ENCODE data around the gene RNF212.

RNF212 gene

DNA sequence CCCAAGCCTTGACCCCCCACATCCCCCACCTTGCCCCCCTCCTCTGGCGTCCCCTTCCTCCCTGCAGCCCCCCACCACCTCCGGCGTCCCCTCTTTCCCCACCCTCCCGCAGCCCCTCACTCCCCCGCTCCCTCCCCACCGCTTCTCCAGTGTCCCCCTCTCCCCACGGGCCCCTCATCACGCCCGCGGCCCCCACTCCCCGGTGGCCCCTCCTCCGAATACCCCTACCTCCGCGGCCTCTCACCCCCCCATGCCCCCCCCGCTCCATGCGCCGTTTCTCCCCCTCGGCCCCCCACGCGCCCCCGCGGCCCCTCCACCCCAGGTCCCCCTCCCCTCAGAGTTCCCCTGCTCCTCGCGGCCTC is 562 bp downstream of the RNF212 start:
- no peak for DNase-seq

DNA sequence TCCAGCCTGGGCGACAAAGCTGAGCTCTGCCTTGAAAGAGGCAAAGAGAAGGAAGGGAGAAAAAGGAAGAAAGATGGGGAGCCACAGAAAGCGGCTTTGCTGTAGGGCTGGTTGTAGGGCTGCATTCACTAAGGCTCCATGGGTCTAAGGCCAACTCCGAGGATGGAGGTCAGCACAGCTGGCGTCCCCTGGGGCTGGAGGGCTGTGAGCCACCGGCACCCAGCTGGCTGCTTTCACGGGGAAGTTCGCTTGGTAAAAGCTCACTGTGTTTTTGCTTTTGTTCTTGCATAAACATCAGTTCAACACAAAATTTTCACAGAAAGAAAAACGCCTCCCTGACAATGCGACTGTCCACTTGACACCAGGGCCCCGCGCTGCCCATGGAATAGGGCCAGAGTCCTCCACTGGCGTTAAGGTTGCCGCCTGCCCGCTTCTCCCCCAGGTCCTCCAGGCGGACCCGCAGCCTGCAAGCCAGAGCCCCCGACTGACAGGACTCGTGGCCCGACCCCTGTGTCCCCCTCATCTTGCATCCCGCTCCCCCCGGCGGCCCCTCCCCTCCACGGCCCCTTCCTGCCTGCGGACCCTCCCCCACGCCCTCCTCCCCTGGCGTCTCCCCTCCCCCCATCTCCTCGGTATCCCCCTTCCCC is 1.1 kb downstream of the RNF212 start:
- no peak for DNase-seq

DNA sequence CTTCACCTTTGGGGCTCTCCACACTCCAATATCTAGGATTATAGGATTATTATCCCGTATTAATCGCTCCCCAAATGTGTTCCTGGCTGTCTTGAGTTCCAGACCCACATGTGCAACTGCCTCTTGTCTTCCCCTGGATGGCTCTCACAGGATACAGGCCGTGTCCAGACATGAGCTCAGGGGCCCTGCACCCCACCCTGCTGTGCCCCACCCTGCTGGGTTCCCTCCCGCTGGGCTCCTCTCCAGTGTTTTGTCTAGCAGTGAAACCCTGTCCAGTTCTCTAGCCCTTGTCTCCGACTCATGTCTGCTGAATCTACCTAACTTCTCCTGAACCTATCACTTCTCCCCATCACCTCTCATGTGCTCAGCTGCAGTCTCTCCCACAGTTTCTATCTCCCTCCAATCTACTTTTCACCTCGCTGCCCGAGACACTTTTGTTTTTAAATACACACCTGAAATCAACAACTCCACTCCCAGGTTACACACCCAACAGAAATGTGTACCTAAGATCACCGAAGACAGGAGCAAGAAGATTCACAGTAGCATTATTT is 2.0 kb downstream of the RNF212 start:
- DNase-seq = no peak

DNA sequence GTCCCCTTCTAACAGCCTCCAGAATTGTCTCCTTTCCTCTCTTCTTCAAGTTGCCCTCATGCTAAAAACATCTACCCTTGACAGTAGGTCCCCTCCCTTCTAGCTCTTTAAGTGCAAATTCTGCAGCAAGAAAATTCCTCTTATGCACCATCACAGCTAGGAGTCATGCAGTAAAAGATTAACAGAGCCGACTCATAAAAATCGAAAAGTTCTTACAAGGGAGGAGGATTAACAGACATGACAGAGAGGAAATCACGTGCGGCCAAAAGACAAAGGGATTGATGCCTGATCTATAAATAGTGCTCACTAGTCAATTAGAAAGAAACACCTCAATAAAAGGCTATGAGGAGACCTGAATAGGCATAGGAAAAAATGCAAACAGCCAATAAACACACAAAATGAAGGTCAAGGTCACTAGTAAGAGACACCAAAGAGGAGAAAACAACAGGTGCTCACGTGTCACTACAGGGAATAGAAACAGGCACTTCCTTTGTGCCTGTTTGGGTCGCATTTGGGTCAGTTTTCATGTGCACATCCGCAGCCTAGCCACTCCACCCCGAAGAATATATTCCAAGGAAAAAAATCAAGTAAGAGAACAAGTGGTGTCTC is 3.4 kb downstream of the RNF212 start:
- DNase-seq = no peak

DNA sequence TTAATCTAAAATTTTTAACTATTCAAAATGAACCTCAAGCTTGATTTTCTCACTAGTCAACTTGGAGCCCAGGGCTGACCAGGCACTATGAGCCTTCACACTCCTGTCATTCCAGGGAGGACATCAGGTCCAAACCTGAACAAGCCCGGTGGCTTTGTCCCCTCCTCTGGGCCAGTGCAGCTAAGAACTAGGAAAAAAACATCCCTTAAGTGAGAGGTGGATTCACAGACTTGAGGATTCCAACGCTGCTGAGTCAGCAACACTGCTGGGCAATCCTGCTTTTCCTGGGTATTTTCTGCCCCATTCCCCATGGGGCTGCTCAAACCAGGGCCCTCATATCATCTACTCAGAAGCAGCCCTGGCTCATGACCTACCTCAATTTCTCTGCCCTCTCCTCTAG is 4.0 kb downstream of the RNF212 start:
- no peak for DNase-seq

DNA sequence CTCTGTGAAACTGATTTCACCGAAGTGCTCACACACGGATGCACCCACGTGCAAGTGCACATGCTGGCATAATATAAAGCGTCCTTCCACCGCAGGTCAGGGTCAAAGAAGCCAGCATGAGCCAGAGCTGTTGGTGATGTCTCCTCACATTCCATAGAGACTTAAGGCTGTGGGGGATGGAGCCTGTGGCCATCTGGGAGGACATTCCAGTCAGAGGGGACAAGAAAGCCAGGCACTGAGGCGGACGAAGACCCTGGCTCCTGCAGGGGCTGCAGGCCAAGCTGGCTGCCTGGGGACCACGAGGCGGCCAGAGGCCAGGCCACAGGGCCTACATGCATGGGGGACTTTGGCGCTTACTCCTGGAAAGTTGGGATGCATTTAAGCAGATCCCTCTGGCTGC is 7.7 kb downstream of the RNF212 start:
- no peak for DNase-seq

DNA sequence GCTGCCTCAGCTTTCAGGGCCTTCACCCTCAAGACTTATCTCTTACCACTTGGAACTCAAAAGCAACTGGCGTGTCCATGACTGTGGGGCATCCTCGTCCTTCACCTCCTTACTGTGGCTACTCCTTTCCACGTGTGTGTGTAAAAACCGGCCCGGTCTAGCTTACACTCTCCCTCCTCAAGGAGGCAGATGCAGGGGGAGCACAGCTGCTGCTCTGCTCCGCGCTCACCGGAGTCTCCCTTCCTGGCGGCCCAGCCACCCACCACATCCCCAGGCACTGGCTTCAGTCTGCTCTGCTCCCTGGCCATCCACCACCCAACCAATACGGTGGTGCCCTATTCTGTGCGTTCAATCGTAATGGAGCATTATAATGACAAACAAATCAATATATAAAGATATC is 8.3 kb downstream of the RNF212 start:
- DNase-seq = no peak

DNA sequence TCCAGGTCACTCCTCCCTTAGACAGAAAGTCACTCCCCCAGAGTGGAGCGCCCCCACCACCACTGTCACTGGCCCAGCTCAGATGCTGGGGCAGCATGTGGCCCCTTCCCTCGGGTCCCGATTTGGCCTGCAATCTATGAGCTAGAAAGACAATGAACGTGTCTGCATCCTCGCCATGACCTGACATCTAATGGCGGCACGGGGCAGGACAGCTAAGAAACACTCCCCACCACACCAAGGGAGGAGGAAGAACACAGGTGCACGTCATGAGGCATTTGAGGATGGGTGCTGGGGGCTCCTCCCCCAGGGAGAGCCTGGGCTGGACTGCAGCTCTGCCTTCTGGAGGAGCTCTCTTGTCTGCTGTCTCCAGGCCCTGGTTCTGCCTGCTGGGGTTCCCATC is 8.7 kb downstream of the RNF212 start:
- no peak for DNase-seq

DNA sequence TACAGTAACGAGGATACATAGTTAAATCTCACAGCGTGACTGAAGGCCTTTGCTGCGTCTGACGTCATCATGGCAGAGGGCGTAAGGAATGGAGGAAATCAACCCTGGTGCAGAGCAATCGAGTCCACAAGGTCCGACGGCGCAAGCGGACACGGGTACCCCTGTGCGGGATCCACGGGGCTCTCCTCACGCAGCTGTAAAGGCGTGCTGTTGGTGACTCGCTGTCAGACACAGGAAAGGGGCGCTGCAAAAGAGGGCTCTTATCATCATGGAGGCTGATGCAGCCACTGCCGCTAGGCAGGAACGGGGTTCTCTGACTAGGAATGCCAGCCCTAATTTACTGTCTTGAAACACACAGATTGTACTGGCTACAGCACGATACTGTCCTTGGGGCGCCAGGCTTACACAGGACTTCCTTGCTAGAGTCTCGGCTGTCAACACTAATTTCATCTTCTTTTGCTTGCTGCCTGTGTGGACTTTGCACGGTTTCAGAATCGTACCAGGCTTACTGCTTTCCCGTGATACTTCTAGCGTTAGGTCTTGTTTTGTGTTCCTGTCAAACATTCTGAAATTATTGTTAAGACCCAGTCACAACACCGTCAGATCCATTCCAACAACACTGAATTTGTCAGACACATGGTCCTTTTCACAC is 13.6 kb downstream of the RNF212 start:
- no peak for DNase-seq

DNA sequence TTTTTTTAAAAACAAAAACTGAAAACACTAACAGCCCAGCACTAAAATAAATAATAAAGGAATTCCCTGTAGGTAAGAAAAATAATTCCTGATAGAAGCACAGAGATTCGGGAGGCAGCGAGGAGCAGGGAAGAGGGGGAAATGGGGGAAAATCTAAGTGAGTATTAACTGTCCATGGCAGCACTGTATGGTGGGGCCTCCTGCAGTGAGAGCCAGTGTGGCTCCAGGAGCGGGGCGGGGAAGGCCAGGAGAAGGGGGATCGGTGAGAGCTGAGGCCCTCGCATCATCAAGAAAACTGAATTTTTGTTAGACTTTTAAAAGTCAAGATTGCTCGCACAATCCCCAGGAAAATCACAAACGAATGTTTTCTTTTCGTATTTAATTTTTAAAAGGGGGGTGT is 14.1 kb downstream of the RNF212 start:
- DNase-seq = no peak

DNA sequence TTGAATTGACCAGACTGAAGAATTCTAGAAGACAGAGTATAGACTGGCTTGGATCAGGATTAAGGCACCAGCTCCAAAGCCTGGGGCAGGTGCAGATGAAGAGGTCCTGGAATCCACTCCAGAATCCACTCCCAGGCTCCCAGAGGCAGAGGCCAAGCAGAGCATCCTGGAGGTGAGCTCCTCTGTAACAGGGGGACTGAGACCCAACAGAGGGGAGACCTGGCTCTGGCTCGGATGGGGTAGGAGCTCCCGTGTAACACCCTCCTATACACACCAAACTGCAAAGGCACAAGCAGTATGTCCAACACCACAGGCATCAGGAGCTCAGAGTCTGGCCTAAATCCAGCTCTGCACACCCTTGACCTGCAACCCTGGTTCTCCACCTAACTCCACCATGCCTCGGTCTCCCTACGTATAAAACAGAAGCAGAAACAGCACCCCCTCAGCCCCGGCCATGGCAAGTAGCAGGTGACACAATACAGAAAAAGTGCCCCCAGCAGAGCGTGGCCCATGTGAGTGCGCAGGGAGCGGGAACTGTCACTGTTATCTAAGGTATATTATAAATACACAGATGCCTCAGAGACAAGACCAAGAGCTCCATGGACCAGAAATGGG is 14.9 kb downstream of the RNF212 start:
- DNase-seq = no peak

DNA sequence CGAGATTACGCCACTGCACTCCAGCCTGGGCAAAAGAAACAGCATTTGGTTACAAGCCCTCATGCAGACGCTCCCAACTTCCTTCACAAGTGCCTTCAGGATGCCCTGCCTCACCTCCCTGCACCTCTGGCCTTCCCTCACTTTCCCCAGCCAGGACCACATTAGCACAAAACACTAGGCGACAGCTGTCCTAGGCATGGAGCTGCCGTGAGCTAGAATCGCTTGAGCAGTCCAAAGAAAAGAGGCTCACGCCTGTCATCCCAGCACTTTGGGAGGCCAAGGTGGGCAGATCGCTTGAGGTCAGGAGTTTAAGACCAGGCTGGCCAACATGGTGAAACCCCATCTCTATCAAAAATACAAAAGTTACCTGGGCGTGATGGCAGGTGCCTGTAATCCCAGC is 15.8 kb downstream of the RNF212 start:
- DNase-seq = no peak

DNA sequence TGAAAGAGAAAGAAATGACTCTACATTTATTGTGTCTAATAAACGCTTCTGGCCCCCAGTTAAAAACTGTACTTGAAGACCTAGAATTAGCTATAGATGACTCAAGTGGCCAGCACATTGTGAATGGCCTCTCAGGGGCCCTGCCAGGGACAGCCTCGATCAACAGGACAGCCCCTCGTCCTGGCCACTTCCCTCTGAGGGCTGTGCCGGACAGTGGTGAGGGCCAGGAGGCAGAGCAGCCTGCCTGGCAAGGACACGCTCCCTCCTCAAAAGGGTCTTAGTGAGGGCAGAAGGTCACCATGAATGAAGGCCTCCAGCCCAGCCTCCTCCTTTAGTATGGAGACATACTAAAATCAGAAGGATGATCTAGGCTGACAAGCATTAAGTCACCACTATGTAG is 16.5 kb downstream of the RNF212 start:
- no peak for DNase-seq

DNA sequence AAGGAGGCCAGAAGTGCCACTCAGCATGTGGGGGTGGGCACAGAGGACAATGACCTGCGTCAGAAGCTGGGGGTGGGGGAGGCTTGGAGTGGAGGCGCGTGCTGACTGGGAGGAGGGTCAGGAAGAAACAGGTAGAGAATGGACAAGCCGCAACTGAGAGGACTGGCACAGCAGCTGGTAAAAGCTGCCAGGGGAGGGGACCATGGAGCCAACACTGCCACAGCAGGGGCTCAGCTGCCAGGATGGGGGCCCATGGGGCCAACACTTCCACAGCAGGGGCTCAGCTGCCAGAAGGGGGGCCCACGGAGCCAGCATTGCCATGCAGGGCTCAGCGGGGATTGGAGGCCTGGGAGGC is 19.1 kb downstream of the RNF212 start:
- no peak for DNase-seq

DNA sequence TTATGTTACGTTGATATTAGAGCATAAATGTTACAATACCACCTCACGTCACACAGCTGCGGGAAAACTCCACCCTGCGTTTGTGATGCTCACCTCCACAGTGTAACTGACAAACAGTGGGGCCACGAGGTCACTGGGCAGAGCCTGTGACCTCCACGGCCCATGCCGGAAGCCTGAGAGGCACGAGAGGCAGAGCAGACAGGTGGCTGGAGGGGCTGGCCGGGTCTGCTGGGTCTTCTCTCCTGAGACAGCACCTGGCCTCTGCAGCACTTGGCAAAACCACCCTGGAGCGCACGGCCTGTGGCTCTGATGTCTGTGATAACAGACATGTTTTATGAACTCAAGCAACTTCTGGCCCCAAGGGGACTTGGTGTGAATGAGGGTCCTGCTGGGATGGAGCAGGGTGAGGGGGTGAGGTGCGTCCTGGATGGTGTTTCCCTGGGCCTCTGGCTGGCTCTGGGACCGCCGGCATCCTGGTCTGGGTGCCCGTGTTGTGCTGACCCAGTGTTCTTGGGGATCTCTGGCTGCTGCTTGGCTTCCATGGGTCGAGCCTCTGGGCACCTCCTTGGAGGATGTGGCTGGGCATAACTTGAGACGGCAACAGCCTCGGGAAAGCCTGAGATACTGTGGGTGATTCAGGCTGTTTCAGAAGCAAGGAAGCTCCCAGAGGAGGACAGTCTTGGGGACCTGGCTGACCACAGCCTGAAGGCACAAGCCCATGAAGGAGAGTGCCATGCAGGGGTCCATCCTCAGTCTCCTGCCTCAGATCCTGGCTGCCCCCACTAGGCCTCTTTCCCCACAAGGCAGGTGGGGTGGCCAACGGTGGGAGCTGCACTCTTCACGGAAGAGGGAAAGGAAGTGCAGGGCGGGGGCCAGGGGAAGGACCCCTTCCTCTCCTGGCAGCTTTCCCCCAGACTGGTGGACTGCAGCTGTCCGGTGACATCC is 19.7 kb downstream of the RNF212 start:
- DNase-seq = no peak

DNA sequence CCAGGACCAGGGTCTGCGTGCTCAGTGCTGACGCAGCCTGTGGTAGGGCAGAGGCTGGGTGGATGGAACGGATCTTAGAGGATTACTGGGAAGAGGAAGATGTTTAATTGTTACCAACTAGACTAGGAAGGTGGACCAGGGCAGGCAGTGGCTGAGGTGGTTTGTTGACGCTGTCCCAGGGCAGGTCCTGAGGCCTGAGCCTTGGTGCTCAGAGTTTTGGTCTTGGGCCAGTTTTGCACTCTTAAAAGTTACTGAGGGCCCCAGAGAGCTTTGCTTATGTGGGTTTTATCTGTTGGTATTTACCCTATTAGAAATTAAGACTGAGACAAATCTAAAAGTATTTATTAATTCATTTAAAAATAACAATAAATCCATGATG is 20.4 kb downstream of the RNF212 start:
- DNase-seq = no peak

DNA sequence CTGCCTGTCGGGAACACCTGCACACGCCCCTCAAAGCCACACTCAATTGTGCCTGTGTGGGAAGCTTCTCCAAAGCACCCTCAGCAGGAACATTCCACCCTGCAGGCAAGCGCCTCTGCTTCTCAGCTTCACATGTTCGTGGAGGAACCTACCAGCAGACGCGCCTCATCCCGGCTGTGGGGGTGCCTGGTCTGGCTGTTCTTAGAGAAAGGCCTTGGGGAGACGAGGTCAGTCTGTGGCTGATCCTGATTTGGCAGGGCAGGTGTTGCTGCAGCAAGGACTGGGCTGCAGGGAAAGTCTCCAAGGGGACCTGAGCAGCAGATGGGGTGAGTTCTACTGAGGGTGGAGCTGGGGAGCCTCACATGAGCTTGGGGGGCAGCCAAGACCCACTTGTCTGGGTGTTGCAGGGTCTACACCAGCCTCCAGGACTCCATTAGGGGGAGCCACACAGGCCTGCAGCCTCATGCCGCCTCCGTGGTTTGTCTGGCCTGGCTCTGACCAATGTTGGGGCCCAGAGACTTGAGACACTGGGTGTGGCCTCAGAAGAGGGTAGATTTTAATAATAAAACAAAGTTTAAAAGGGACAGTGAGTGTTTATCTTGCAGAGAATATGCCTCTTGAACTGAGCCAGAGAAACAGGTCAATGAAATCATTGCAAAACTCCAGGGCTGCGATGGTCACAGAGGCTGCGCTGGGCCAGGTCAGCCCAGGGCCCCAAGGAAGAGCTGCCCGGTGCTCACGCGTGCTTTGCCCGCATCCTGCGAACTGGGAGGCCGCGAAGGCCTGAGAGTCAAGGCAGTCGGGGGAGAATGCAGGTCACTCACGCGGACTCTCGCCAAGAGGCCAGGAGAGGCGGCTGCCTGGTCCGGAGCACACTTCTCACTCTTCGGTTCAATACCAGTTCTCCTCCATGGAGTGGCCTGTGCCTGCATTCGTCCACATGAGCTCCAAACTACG is 21.1 kb downstream of the RNF212 start:
- no peak for DNase-seq

DNA sequence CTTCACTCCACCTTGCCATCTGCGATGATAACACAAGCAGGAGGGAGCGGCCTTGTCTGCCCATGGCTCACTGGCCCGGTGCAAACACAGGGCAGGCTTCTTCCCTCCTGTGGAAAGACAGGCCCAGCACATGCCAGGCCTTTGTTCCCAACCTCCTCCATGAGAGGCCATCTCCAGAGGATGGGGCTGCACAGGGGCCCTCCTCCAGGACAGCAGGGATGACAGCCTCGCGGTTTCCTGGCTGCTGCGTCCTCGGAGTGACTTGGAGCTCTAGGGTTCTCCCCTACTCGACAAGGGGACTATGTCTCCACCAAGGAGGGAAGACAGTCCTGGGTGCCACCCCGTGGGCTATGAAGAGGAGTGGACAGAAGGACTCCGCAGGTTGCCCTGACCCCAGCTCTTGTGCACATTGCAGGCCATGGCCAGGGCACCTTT is 21.8 kb downstream of the RNF212 start:
- no peak for DNase-seq

DNA sequence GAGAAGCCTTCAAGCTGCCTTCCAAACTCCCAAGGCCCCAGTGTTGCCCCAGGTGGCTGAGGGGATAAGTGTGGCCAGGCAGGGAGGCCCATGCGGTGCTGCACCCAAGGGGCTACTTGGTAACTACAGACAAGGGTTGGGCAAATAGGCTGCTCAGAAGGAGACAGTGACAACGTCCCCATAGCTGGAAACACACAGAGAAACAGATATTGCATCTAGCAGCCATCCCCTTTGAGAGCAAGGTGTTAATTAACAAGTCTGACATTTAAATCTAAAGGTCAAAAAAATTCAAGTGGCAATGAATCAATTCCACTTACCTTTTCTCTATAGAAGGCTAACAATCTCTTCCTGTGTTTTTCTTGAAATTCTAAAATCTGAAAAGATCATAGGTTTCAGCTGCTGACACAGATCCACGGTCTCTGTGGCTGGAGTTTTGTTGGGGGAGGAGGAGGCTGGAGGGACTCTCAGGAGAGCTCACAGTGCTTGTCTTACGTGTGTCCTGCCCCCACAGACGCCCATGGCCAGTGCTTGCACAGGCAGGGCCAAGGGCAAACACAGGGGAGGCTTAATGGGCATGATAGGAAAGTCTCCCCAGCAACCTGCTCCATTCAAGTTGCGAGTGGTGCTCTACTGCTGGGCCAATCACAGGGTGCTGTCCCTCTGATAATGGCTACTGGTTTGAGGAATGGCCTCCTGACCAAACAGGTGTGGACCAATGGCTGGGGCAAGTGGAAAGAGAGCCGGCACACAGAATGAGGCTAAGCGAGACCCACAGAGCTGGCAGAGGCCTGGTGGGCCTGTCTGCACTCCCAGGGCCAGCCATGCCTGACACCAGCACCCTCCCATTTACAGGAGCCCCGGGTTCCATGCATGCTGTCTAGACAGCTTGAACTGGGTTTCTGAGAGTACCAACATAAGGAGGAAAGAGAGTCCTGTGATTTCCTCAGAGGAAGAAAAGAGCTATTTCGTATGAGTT is 22.6 kb downstream of the RNF212 start:
- no peak for DNase-seq

DNA sequence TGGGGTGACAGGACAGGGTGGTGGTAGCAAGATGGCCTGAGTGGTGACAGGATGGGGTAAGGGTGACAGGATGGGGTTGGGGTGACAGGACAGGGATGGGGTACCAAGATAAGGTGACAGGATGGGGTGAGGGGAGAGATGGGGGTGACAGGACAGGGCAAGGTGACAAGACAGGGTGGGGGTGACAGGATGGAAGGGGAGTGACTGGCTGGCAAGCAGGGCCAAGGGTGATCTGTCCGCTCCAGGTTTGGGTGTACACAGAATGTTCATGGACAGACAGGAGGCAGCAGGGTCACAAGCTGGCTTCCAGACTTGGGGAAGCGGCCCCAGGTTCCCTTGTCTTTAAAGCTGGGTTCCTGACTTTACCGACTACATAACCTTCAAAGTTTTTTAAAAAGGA is 23.3 kb downstream of the RNF212 start:
- DNase-seq = no peak

DNA sequence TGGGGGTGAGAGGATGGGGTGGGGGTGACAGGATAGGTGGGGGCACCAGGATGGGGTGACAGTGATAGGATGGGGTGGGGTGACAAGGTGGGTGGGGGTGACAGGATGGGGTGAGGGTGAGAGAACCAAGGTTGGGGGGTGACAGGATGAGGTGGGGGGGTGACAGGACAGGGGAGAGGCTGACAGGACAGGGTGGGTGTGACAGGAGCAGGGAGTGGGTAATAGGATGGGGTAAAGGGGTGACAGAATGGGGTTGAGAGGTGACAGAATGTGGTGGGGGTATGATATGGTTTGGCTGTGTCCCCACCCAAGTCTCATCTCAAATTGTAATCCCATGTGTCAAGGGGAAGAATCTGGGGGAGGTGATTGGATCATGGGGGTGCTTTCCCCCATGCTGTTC is 26.0 kb downstream of the RNF212 start:
- DNase-seq = no peak
